HL-60 (cell line): ENCODE results near the gene VWA7.

Source experiments
- DNase-seq, 2 experiments: peaks; one replicate each; pipeline ENCODE4 v3.0.0-alpha.2; 2010 to 2020; ENCODE audit warnings: low read depth in 1 of 2, low spot score in 1 of 2
- H3K27ac ChIP-seq: fragments of 250-450 bp; sonication (Bioruptor Pico); replicated peaks from 2 replicates; pipeline ENCODE4 v1.5.1; 2020; ENCODE audit warnings: mild to moderate bottlenecking, moderate library complexity
- H3K27me3 ChIP-seq: fragments of 250-450 bp; sonication (Bioruptor Pico); 2 replicates; pipeline ENCODE4 v1.5.1; 2021; ENCODE audit warnings: mild to moderate bottlenecking, moderate library complexity; ENCODE audit not compliant: insufficient read depth, poor library complexity, severe bottlenecking
- H3K4me3 ChIP-seq: replicated peaks from 2 replicates; pipeline ENCODE4 v1.5.1; 2011; ENCODE audit warnings: mild to moderate bottlenecking, control low read depth, low read length; ENCODE audit not compliant: insufficient read depth
- GABPA ChIP-seq: IDR thresholded peaks from 2 replicates; pipeline ENCODE4 v1.6.1; 2012; ENCODE audit warnings: low read depth
- POLR2AphosphoS5 ChIP-seq: IDR thresholded peaks from 2 replicates; pipeline ENCODE4 v1.6.1; 2012; ENCODE audit warnings: low read depth
- SPI1 ChIP-seq: IDR thresholded peaks from 2 replicates; pipeline ENCODE4 v1.6.1; 2012; ENCODE audit warnings: low read depth, mild to moderate bottlenecking, borderline replicate concordance
- TF ChIP-seq, protein P1 (sequence below): IDR thresholded peaks from one replicate; pipeline ENCODE4 v1.5.1; 2011; ENCODE audit warnings: low read length, control low read depth, inconsistent platforms; ENCODE audit not compliant: insufficient read depth
- TF ChIP-seq, protein P2 (sequence below): IDR thresholded peaks from 2 replicates; pipeline ENCODE4 v1.6.1; 2012; ENCODE audit warnings: low read depth; ENCODE audit not compliant: insufficient replicate concordance

VWA7 gene

DNA sequence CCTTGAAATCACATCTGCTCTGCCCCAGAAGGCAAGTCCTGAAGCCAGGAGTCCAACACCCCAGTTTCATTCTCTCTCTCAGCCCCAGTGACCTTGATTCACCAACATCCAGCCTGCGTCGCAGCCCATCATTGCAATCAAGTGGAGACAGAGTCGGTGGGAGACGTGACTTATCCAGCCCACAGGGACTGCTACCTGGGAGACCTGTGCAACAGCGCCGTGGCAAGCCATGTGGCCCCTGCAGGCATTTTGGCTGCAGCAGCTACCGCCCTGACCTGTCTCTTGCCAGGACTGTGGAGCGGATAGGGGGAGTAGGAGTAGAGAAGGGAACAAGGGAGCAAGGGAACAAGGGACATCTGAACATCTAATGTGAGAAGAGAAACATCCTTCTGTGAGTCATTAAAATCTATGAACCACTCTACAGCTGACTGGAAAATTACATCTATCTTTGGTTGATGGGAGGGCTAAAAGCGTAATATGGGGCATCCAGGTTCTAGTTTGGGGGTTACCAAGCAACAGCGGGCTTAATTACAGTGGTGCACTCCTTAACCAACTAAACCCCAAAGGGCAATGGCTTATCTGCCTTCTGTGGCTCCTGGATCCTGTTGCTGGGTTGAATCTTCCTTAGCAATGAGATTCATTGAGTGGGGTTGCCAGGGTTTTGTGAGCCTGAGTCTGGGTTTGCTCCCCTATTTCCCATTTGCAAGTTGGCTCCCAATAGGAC lies 59.5 kb downstream of the VWA7 start:
- Histone ChIP-seq H3K4me3 (no peak overlapping the region), H3K27ac (no peak overlapping the region), H3K27me3 (no peaks in the 10 kb centered on the region)
- TF ChIP-seq, protein P1, sequence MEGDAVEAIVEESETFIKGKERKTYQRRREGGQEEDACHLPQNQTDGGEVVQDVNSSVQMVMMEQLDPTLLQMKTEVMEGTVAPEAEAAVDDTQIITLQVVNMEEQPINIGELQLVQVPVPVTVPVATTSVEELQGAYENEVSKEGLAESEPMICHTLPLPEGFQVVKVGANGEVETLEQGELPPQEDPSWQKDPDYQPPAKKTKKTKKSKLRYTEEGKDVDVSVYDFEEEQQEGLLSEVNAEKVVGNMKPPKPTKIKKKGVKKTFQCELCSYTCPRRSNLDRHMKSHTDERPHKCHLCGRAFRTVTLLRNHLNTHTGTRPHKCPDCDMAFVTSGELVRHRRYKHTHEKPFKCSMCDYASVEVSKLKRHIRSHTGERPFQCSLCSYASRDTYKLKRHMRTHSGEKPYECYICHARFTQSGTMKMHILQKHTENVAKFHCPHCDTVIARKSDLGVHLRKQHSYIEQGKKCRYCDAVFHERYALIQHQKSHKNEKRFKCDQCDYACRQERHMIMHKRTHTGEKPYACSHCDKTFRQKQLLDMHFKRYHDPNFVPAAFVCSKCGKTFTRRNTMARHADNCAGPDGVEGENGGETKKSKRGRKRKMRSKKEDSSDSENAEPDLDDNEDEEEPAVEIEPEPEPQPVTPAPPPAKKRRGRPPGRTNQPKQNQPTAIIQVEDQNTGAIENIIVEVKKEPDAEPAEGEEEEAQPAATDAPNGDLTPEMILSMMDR: no peak
- no peak for TF ChIP-seq SPI1
- TF ChIP-seq POLR2AphosphoS5: no peak
- TF ChIP-seq GABPA: no peak
- TF ChIP-seq, protein P2, sequence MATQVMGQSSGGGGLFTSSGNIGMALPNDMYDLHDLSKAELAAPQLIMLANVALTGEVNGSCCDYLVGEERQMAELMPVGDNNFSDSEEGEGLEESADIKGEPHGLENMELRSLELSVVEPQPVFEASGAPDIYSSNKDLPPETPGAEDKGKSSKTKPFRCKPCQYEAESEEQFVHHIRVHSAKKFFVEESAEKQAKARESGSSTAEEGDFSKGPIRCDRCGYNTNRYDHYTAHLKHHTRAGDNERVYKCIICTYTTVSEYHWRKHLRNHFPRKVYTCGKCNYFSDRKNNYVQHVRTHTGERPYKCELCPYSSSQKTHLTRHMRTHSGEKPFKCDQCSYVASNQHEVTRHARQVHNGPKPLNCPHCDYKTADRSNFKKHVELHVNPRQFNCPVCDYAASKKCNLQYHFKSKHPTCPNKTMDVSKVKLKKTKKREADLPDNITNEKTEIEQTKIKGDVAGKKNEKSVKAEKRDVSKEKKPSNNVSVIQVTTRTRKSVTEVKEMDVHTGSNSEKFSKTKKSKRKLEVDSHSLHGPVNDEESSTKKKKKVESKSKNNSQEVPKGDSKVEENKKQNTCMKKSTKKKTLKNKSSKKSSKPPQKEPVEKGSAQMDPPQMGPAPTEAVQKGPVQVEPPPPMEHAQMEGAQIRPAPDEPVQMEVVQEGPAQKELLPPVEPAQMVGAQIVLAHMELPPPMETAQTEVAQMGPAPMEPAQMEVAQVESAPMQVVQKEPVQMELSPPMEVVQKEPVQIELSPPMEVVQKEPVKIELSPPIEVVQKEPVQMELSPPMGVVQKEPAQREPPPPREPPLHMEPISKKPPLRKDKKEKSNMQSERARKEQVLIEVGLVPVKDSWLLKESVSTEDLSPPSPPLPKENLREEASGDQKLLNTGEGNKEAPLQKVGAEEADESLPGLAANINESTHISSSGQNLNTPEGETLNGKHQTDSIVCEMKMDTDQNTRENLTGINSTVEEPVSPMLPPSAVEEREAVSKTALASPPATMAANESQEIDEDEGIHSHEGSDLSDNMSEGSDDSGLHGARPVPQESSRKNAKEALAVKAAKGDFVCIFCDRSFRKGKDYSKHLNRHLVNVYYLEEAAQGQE: no peak
- no peak for DNase-seq
